Embryonic facial prominence (tissue), 1 donor: ENCODE measurements around the gene RNFT1.
"Not testable (repeated sequence)": the region's sequence is repeated elsewhere in the genome, so short reads cannot be mapped to it uniquely, and the experiment has no call there.

ENCODE experiments used
- DNase-seq: peaks from one replicate; pipeline ENCODE4 v3.0.0-alpha.2; 2016; ENCODE audit errors: extremely low spot score

RNFT1 gene

GRCh38 chr17:59964482-59965328 lies at the start of gene RNFT1:
RNFT1 (minus strand) TSS chr17:59964740; CDS start chr17:59964663, 77 bp downstream.
- DNase-seq: peak; percentile 75

GRCh38 chr17:60009326-60009725 lies 44.8 kb upstream of the RNFT1 start:
- not testable (repeated sequence) for DNase-seq

GRCh38 chr17:60008377-60008776 lies 43.8 kb upstream of the RNFT1 start:
- DNase-seq: not testable (repeated sequence)

GRCh38 chr17:60006160-60006559 lies 41.6 kb upstream of the RNFT1 start:
- DNase-seq: no peak

- DNase-seq: not testable (repeated sequence)
These were observed 40.0 kb upstream of the RNFT1 start for GRCh38 chr17:60004561-60004960.

GRCh38 chr17:60002405-60002804 lies 37.9 kb upstream of the RNFT1 start:
- DNase-seq: not testable (repeated sequence)

- not testable (repeated sequence) for DNase-seq
These were observed 32.1 kb upstream of the RNFT1 start for GRCh38 chr17:59996608-59997007.

- DNase-seq: not testable (repeated sequence)
These were observed 10.6 kb upstream of the RNFT1 start for GRCh38 chr17:59975166-59975565.

- DNase-seq: not testable (repeated sequence)
These were observed 8.9 kb upstream of the RNFT1 start for GRCh38 chr17:59973483-59973882.

- DNase-seq: no peak
These were observed 8.2 kb upstream of the RNFT1 start for GRCh38 chr17:59972778-59973177.

GRCh38 chr17:59971771-59972170 lies 7.2 kb upstream of the RNFT1 start:
- not testable (repeated sequence) for DNase-seq

- peak; percentile 17 for DNase-seq
These were observed 630 bp downstream of the RNFT1 start for GRCh38 chr17:59963738-59964481.

GRCh38 chr17:59962739-59963318 lies 1.7 kb downstream of the RNFT1 start:
- no peak for DNase-seq

GRCh38 chr17:59959574-59959973 lies 5.0 kb downstream of the RNFT1 start:
- DNase-seq: not testable (repeated sequence)

- no peak for DNase-seq
These were observed 9.7 kb downstream of the RNFT1 start for GRCh38 chr17:59954856-59955255.

- DNase-seq: no peak
These were observed 14.5 kb downstream of the RNFT1 start for GRCh38 chr17:59950049-59950448.

- DNase-seq: not testable (repeated sequence)
These were observed 17.2 kb downstream of the RNFT1 start for GRCh38 chr17:59947310-59947709.

- not testable (repeated sequence) for DNase-seq
These were observed 18.1 kb downstream of the RNFT1 start for GRCh38 chr17:59946433-59946832.

GRCh38 chr17:59941131-59941530 lies 23.4 kb downstream of the RNFT1 start:
- DNase-seq: no peak

- DNase-seq: not testable (repeated sequence)
These were observed 23.8 kb downstream of the RNFT1 start for GRCh38 chr17:59940697-59941096.

GRCh38 chr17:59933317-59933716 lies 31.2 kb downstream of the RNFT1 start:
- DNase-seq: not testable (repeated sequence)

- DNase-seq: not testable (repeated sequence)
These were observed 33.8 kb downstream of the RNFT1 start for GRCh38 chr17:59930768-59931167.
